ENCODE measurements around the gene TECTB. TPM values are rescaled to one million over a fixed set of nuclear protein-coding genes. Genes with fewer than 3 reads are reported as not detected.

The TECTB gene
- total RNA-seq (2021; ENCODE audit: unreplicated experiment) (0.07 TPM), Bru-seq, nascent RNA (percentile 7 among the genes with signal in this experiment), BruChase-seq, experiment 1, labeled RNA remaining after a 6-hour chase (percentile 2 among the genes with signal in this experiment), BruChase-seq, experiment 2, labeled RNA remaining after a 2-hour chase (percentile 9 among the genes with signal in this experiment)
- polyA plus RNA-seq (2012) = not detected in 2 replicates
- long read RNA-seq = 0 reads

DNA sequence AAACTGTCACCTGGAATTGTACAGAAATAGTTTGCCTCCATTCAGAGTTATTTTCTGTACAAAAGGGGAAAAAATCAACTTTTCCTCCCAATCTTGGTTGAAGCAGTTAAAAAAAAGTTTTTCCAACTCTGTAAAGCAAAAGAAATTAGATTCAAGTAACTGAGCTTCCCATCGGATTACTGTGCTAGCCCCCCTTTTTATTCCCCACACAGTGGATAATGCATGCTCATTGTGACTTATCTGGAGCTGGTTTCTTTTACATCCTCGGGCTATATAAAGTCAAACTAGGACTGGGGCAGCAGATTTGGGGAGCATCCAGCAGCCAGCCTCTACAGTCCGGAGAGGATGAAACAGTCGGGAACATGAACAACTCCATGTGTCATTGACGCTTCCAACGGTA, at the start of gene TECTB:
Gene TECTB, plus strand, starts transcription at position 301 of the 400 bp plus-strand sequence. CDS start 335 bp downstream, outside the sequence.
- no TSS peak for BruUV-seq (replicated peaks)
- TF ChIP-seq, protein P1, sequence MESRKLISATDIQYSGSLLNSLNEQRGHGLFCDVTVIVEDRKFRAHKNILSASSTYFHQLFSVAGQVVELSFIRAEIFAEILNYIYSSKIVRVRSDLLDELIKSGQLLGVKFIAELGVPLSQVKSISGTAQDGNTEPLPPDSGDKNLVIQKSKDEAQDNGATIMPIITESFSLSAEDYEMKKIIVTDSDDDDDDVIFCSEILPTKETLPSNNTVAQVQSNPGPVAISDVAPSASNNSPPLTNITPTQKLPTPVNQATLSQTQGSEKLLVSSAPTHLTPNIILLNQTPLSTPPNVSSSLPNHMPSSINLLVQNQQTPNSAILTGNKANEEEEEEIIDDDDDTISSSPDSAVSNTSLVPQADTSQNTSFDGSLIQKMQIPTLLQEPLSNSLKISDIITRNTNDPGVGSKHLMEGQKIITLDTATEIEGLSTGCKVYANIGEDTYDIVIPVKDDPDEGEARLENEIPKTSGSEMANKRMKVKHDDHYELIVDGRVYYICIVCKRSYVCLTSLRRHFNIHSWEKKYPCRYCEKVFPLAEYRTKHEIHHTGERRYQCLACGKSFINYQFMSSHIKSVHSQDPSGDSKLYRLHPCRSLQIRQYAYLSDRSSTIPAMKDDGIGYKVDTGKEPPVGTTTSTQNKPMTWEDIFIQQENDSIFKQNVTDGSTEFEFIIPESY (IDR thresholded peaks at IDR 0.05; ENCODE audit: extremely low read depth, insufficient replicate concordance, low read length) = no peak
- TF ChIP-seq FOSL1 (IDR thresholded peaks at IDR 0.05; ENCODE audit: low read depth) = no peak
- TF ChIP-seq, protein P2, sequence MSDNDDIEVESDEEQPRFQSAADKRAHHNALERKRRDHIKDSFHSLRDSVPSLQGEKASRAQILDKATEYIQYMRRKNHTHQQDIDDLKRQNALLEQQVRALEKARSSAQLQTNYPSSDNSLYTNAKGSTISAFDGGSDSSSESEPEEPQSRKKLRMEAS (IDR thresholded peaks at IDR 0.05) = no peak
- TF ChIP-seq EGR1 (IDR thresholded peaks at IDR 0.05; ENCODE audit: low read depth) = no peak
- TF ChIP-seq POLR2AphosphoS5 (IDR thresholded peaks at IDR 0.05; ENCODE audit: low read depth, low read length) = no peak
- TF ChIP-seq EZH2phosphoT487 (IDR thresholded peaks at IDR 0.05; ENCODE audit: borderline replicate concordance) = no peak
- TF ChIP-seq, protein P3, sequence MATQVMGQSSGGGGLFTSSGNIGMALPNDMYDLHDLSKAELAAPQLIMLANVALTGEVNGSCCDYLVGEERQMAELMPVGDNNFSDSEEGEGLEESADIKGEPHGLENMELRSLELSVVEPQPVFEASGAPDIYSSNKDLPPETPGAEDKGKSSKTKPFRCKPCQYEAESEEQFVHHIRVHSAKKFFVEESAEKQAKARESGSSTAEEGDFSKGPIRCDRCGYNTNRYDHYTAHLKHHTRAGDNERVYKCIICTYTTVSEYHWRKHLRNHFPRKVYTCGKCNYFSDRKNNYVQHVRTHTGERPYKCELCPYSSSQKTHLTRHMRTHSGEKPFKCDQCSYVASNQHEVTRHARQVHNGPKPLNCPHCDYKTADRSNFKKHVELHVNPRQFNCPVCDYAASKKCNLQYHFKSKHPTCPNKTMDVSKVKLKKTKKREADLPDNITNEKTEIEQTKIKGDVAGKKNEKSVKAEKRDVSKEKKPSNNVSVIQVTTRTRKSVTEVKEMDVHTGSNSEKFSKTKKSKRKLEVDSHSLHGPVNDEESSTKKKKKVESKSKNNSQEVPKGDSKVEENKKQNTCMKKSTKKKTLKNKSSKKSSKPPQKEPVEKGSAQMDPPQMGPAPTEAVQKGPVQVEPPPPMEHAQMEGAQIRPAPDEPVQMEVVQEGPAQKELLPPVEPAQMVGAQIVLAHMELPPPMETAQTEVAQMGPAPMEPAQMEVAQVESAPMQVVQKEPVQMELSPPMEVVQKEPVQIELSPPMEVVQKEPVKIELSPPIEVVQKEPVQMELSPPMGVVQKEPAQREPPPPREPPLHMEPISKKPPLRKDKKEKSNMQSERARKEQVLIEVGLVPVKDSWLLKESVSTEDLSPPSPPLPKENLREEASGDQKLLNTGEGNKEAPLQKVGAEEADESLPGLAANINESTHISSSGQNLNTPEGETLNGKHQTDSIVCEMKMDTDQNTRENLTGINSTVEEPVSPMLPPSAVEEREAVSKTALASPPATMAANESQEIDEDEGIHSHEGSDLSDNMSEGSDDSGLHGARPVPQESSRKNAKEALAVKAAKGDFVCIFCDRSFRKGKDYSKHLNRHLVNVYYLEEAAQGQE (IDR thresholded peaks at IDR 0.05; ENCODE audit: low read depth) = no peak
- no peak for TF ChIP-seq EZH2 (IDR thresholded peaks at IDR 0.05)
- TF ChIP-seq CEBPB (IDR thresholded peaks at IDR 0.05; ENCODE audit: low read depth) = no peak
- TF ChIP-seq TCF7L2 (IDR thresholded peaks at IDR 0.05; ENCODE audit: borderline replicate concordance, extremely low read depth, insufficient read depth, insufficient read length) = no peak
- intact Hi-C loops (cut with micrococcal nuclease) = no loop called here
- H3K36me3 ChIP-seq (ENCODE audit: control insufficient read depth in 1 of 2, insufficient read depth in 2 of 2, low read length in 2 of 2) = no peaks in the 10 kb centered on the region
- ATAC-seq (no peak), DNase-seq (ENCODE audit: low read depth, low spot score) (no peak)
- ChIA-PET RAD21 (ENCODE audit: low non-redundant PET in 1 of 2, low total read pairs in 2 of 2, uncharacterized antibody in 2 of 2, unreplicated experiment in 2 of 2) (no interaction called here), CTCF (no interaction called here), POLR2A (no interaction called here)
- no peak within 1 kb of the TSS for H3K9ac ChIP-seq (ENCODE audit: low read length)
- no peak within 1 kb of the TSS for H3K4me2 ChIP-seq (ENCODE audit: low read length)
- no peaks in the 10 kb centered on the region for H3K9me2 ChIP-seq (ENCODE audit: insufficient read depth)
- H3K79me2 ChIP-seq (ENCODE audit: insufficient read depth, low read length) = no peaks in the 10 kb centered on the region
- no peak within 1 kb of the TSS for H3K27ac ChIP-seq (ENCODE audit: low read depth, low read length)
- no peak within 1 kb of the TSS for H3K4me3 ChIP-seq (replicated peaks in 1 of 2; ENCODE audit: low read depth in 1 of 2, low read length in 2 of 2)
- no peaks in the 10 kb centered on the region for H3K9me3 ChIP-seq (ENCODE audit: control insufficient read depth in 1 of 2, insufficient read depth in 1 of 2, low read depth in 1 of 2, low read length in 2 of 2)
- no peaks in the 10 kb centered on the region for H4K20me1 ChIP-seq (ENCODE audit: insufficient read depth)
- H3K4me1 ChIP-seq (ENCODE audit: control insufficient read depth in 1 of 2, insufficient read depth in 2 of 2, low read length in 2 of 2) = peaks cover 0 to 8% of the 10 kb centered on the region in 2 experiments; a peak in 2 of 4 replicates
- H2AFZ ChIP-seq (ENCODE audit: low read depth, low read length, poor library complexity, severe bottlenecking) = no peak within 1 kb of the TSS
- H3K27me3 ChIP-seq (ENCODE audit: insufficient read depth, low read length) = peaks cover 4% of the 10 kb centered on the region; the same call in 1 of the 2 replicates

All from HCT116 (cell line).